ENCODE data around the gene SNX5.

Gene SNX5

GRCh38 chr20:17968366-17969277, at the start of gene SNX5, which contains the start of gene MGME1:
SNX5 (minus strand) TSS chr20:17968794; CDS start chr20:17968425, 369 bp downstream.
MGME1 (plus strand) TSS chr20:17969018; CDS start chr20:17969860, 842 bp downstream.
- DNase-seq, result peak; percentile 98

GRCh38 chr20:18018100-18018499, 49.5 kb upstream of the SNX5 start:
- DNase-seq, result no peak

- DNase-seq, result no peak
These were observed 48.2 kb upstream of the SNX5 start for GRCh38 chr20:18016772-18017171.

GRCh38 chr20:18014411-18014810, 45.8 kb upstream of the SNX5 start:
- no peak for DNase-seq

- no peak for DNase-seq
These were observed 44.3 kb upstream of the SNX5 start for GRCh38 chr20:18012901-18013300.

- DNase-seq, result no peak
These were observed 43.5 kb upstream of the SNX5 start for GRCh38 chr20:18011951-18012645.

GRCh38 chr20:18011482-18011881, 42.9 kb upstream of the SNX5 start:
- no peak for DNase-seq

GRCh38 chr20:18009116-18009515, 40.5 kb upstream of the SNX5 start:
- no peak for DNase-seq

- DNase-seq, result no peak
These were observed 39.1 kb upstream of the SNX5 start for GRCh38 chr20:18007534-18008292.

- DNase-seq, result no peak
These were observed 38.1 kb upstream of the SNX5 start for GRCh38 chr20:18006684-18007083.

- no peak for DNase-seq
These were observed 37.4 kb upstream of the SNX5 start for GRCh38 chr20:18005990-18006364.

- DNase-seq, result no peak
These were observed 36.8 kb upstream of the SNX5 start for GRCh38 chr20:18005170-18005989.

GRCh38 chr20:18004384-18005031, 35.9 kb upstream of the SNX5 start:
- DNase-seq, result no peak

GRCh38 chr20:18003897-18004296, 35.3 kb upstream of the SNX5 start:
- no peak for DNase-seq

GRCh38 chr20:18001131-18001921, 32.7 kb upstream of the SNX5 start:
- no peak for DNase-seq

- no peak for DNase-seq
These were observed 31.0 kb upstream of the SNX5 start for GRCh38 chr20:17999566-17999965.

- no peak for DNase-seq
These were observed 29.9 kb upstream of the SNX5 start for GRCh38 chr20:17998446-17998845.

- peak in 1 of 2 donors; percentile 63 for DNase-seq
These were observed 27.6 kb upstream of the SNX5 start for GRCh38 chr20:17995967-17996819.

GRCh38 chr20:17993546-17993945, 25.0 kb upstream of the SNX5 start:
- DNase-seq, result no peak
